Prostate gland (tissue), 2 donors: Measurements from ENCODE around the gene LRRC26.

Experiments used
- POLR2A ChIP-seq: fragments of 450-650 bp; IDR thresholded peaks from one replicate; pipeline ENCODE4 v1.6.1; 2016; ENCODE audit warnings: antibody characterized with exemption, mild to moderate bottlenecking
- TF ChIP-seq, protein P1 (sequence below), 4 experiments: fragments of 200-600 bp in 2 of 4; fragments of 450-650 bp in 2 of 4; sonication (generic) in 2 of 4; IDR thresholded peaks; 1 replicate in 3 of 4; 2 replicates in 1 of 4; pipeline ENCODE4 v1.5.1; 2016 to 2019; ENCODE audit warnings: antibody characterized with exemption in 4 of 4, mild to moderate bottlenecking in 2 of 4, moderate library complexity in 2 of 4

DNA sequence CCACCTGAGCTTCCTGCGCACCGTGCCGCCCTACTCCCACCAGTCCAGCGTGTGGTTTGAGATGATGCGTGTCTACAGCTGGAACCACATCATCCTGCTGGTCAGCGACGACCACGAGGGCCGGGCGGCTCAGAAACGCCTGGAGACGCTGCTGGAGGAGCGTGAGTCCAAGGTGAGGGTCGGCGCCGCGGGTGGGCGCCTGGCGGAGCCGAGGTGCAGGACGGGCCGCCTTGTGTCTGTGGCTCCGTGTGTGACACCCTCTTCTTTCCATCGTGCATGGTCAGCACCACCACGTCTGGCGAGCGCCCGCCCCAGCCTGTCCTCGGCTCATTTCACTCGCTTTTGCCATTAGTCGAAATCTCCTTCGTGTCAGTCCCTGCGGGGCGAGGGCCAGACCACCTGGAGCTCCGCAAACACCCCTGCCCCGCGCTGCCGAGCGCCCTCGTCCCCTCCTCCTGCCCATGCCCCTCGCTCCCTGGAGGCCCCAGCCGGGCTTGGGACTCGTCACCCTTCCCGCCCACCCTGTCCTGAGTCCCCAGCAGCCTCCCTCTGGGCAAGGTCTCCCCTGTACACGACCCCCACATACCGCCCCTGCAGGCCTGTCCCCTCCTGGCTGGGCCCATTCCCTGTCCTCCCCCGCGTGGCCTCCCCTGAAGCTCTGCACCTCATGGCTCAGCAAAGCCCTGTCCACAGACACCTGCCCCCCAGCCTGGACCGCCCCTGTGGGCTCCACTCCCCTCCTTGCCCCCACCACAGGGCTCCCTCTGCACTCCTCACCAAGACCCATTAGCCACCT lies 23.9 kb downstream of the LRRC26 start:
- TF ChIP-seq, protein P1, sequence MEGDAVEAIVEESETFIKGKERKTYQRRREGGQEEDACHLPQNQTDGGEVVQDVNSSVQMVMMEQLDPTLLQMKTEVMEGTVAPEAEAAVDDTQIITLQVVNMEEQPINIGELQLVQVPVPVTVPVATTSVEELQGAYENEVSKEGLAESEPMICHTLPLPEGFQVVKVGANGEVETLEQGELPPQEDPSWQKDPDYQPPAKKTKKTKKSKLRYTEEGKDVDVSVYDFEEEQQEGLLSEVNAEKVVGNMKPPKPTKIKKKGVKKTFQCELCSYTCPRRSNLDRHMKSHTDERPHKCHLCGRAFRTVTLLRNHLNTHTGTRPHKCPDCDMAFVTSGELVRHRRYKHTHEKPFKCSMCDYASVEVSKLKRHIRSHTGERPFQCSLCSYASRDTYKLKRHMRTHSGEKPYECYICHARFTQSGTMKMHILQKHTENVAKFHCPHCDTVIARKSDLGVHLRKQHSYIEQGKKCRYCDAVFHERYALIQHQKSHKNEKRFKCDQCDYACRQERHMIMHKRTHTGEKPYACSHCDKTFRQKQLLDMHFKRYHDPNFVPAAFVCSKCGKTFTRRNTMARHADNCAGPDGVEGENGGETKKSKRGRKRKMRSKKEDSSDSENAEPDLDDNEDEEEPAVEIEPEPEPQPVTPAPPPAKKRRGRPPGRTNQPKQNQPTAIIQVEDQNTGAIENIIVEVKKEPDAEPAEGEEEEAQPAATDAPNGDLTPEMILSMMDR (IDR thresholded peaks at IDR 0.05), result no peak
- TF ChIP-seq POLR2A, result no peak
